Measurements from ENCODE around the gene TLNRD1.
A peak's percentile ranks its signal among the peaks of the same experiment; 100 is the strongest.
"Not testable (repeated sequence)": the region's sequence is repeated elsewhere in the genome, so short reads cannot be mapped to it uniquely, and the experiment has no call there.

The TLNRD1 gene

DNA sequence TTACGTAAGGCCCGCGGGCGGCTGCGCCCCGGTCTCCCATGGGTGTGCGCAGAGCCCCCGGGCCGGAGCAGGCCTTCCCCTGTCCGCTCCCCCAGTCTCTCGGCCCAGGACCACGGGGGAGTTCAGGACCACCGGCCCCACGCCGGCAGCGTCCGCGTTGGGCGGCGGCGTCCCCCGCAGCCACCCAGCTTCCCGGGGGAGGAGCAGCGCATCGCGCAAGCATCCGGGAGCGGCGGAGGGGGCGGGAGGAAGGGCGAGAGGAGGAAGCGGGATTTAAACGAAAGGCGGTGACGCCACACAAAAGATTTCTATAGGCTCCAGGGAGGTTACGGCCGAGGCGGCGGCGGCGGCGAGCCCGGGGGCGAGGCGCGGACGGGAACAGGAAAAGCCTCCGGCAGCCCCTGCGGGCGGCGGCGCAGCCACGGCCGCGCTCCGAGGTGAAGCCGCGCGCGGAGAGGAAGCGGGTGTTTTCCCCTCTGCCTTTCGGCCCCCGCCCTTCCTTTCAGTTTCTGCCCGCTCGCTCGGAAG, at the start of gene TLNRD1:
TSS of gene TLNRD1 (plus strand) at position 300 of the 528 bp plus-strand sequence. CDS start 1,349 bp downstream, outside the sequence.
- peak; percentile 94 to 95 for DNase-seq (ENCODE audit: low read depth in 2 of 2)
- TF ChIP-seq, protein P1, sequence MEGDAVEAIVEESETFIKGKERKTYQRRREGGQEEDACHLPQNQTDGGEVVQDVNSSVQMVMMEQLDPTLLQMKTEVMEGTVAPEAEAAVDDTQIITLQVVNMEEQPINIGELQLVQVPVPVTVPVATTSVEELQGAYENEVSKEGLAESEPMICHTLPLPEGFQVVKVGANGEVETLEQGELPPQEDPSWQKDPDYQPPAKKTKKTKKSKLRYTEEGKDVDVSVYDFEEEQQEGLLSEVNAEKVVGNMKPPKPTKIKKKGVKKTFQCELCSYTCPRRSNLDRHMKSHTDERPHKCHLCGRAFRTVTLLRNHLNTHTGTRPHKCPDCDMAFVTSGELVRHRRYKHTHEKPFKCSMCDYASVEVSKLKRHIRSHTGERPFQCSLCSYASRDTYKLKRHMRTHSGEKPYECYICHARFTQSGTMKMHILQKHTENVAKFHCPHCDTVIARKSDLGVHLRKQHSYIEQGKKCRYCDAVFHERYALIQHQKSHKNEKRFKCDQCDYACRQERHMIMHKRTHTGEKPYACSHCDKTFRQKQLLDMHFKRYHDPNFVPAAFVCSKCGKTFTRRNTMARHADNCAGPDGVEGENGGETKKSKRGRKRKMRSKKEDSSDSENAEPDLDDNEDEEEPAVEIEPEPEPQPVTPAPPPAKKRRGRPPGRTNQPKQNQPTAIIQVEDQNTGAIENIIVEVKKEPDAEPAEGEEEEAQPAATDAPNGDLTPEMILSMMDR (IDR thresholded peaks at IDR 0.05; ENCODE audit: low read depth, low read length): no peak
- H3K4me3 ChIP-seq (replicated peaks in 1 of 2; ENCODE audit: low read depth in 2 of 2, low read length in 2 of 2): peak within 1 kb of the TSS; percentile 80 to 85

DNA sequence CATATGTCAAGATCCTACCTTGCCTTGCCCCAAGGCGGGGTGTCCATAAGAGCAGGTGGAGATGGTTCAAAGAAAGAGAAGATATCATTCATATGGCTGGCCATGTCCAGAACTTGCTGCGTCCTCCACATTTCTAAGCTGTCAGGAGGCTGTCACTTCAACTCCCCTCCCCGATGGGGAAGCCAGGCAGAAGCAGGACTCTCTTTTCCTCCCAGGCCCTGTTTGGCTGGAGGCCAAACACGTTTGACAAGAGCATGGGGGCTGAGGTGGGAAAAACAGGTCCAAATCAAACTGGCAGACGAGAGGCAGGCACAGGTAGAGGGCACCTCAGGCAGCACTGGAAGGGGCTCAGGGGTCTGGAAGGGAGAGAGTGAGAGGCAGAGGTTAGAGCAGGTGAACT, 48.8 kb upstream of the TLNRD1 start:
- TF ChIP-seq, protein P1 (IDR thresholded peaks at IDR 0.05; ENCODE audit: low read depth, low read length): no peak
- DNase-seq (ENCODE audit: low read depth in 2 of 2): peak in 1 of 2 donors; percentile 40
- H3K4me3 ChIP-seq (replicated peaks in 1 of 2; ENCODE audit: low read depth in 2 of 2, low read length in 2 of 2): no peak overlapping the region

DNA sequence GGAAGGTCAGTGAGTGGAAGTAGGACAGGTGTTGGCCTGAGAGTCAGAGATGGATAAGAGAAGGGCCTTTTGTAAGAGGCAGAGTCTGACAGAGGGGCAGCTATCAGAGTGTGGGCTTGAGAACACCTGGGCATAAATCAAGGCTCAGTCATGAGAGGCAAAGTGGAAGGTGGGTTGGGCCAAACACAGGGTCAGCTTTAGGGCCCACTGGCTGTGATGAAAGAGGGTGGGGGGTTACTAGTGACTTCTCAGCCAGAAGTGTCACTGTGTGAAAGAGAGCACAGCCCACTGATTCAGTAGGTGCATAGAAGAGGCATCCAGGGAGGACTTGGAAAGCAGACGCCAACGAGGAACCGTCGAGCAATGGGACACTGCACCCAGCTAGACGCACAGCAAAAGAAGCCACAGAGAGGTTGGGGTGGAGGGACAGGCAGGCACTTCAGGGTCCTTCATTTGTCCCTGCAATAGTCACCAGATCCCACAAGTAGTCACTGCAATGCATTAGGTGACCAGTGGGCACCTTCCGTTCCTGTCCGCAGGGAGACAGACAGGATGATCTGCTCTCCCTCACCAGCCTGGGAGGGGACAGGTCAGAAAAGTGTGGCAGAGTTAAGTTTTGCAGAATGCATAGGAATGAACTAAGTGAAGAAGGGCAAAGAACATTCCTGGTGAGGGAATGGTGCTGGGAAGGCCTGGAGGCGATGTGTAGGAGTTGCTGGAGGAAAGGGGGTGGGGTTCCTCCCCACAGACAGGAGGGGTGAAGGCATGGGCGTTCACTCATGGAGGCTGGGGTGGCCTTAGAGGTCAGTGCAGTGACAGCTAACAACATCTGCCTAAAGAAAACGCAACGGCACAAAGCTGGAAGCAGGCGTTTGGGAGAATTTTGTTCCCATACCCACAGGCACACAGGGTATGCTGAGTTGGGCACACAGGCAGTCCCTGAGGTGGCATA, 47.4 kb upstream of the TLNRD1 start:
- TF ChIP-seq, protein P1 (IDR thresholded peaks at IDR 0.05; ENCODE audit: low read depth, low read length): no peak
- DNase-seq (ENCODE audit: low read depth in 2 of 2): peak in 1 of 2 donors; percentile 71
- H3K4me3 ChIP-seq (replicated peaks in 1 of 2; ENCODE audit: low read depth in 2 of 2, low read length in 2 of 2): no peak overlapping the region

DNA sequence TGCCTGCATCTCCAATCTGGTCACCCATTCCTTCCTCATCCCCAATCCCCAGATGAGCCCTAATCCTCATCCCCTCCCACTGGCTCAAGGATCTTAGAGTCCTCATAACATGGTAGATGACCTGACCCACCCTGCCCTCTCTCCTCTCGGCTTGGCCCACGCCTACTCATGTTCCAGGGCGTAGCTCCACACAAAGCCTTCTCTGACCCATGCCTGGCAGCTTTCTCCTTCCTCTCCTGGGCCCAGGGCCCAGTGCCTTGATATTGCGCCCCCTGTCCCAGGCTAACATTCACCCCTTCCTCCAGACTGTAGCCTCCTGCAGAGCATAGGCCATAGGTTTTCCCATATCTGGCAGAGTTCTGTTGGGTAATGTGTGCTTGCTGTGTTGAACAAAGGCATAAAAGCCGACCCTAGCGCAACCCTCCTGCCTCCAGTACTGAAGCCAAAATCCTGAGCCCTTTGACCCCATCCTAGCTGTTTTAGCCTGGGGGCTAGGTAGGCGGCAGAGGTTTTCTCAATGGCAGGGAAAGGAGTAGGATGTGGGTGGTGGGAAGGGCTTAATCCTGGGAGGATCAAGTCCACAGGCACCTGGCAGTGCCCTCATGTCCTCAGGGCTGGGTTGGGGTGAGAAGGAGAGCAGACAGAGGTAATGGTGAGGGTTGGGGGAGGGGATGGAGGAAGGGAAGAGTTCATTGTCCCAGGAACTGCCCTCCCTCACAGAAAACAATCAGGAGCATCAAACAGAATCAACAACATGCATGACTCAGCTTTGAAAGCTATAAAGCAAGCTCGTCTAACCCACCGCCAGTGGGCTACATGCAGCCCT, 46.6 kb upstream of the TLNRD1 start:
- TF ChIP-seq, protein P1 (IDR thresholded peaks at IDR 0.05; ENCODE audit: low read depth, low read length): no peak
- no peak overlapping the region for H3K4me3 ChIP-seq (replicated peaks in 1 of 2; ENCODE audit: low read depth in 2 of 2, low read length in 2 of 2)
- peak in 1 of 2 donors; percentile 56 for DNase-seq (ENCODE audit: low read depth in 2 of 2)

DNA sequence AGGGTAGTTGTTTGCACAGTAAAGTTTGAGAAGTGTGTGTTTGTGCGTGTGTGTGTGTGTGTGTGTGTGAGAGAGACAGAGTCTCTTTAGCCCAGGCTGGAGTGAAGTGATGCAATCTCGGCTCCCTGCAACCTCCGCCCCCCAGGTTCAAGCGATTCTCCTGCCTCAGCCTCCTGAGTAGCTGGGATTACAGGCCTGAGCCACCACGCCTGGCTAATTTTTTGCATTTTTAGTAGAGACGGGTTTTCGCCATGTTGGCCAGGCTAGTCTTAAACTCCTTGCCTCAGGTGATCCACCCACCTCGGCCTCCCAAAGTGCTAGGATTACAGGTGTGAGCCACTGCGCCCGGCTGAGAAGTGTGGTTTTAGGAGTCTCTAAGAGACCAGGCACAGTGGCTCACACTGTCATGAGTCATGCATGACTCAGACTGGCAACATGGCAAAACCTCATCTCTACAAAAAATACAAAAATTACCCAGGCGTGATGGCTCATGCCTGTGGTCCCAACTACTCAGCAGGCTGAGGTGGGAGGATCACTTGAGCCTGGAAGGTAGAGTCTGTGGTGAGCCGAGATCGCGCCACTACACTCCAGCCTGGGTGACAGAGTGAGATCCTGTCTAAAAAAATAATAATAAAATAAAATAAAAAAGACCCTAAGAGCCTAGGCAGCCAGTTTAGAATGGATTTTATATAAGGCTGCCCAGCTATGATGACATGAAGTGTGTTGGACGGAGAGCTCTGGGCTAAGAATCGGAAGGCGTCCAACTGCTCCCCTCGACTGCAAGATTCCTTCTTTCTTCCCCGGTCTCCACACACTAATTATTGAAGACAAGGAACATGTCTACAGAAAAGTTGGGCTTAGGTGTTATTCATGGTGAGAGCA, 44.9 kb upstream of the TLNRD1 start:
- DNase-seq (ENCODE audit: low read depth in 2 of 2): peak; percentile 78 to 93
- not testable (repeated sequence) for H3K4me3 ChIP-seq (replicated peaks in 1 of 2; ENCODE audit: low read depth in 2 of 2, low read length in 2 of 2)

DNA sequence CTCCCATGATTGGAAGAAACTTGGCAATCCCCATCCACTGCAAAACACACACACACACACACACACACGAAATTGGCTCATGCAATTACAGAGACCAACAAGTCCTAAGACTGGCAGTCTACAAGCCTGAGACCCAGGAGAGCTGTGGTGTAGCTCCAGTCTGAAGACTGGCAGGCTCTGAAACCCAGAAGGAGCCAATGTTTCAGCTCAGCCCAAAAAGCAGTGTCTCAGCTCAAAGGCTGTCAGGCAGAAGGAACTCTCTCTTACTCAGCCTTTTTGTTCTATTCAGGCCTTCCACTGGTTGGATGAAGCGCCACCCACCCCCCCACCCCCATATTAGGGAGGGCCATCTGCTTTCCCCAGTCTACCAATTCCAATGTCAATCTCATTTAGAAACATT, 43.2 kb upstream of the TLNRD1 start:
- no peak overlapping the region for H3K4me3 ChIP-seq (replicated peaks in 1 of 2; ENCODE audit: low read depth in 2 of 2, low read length in 2 of 2)
- peak in 1 of 2 donors; percentile 40 for DNase-seq (ENCODE audit: low read depth in 2 of 2)
- TF ChIP-seq, protein P1 (IDR thresholded peaks at IDR 0.05; ENCODE audit: low read depth, low read length): no peak
